ENCODE results near the gene ALDOC. TPM values are rescaled to one million over a fixed set of nuclear protein-coding genes. Genes with fewer than 3 reads are reported as not detected.

ALDOC gene
- total RNA-seq, 1 donor from 2014 or later: 73.4 TPM

DNA sequence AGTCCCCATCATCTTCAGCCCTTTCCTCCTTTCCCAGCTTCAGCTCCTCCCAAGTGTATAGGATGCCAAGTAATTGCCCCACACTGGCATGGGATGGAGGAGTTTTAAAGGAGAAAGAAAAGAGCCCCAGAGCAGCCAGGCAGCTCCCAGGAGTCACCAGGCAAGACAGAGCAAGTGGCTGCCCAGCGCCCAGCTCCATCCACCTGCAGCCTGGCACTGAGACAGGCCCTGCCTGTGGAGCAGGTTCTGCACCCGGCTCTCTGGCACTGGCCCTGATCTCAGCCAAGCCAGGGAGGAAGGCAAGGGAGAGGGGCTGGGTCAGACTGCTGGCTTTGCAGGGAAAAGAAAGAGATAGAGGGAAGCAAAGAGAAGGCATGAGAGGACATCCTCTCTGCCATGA, 48.8 kb downstream of the ALDOC start:
- Mint-ChIP-seq H3K4me1 (no peaks in the 10 kb centered on the region), H3K36me3 (ENCODE audit: low read depth) (no peaks in the 10 kb centered on the region), H3K4me3 (no peak overlapping the region), H3K27ac (no peak overlapping the region), H3K27me3 (no peaks in the 10 kb centered on the region), H3K9me3 (no peaks in the 10 kb centered on the region)
- intact Hi-C loops (cut with micrococcal nuclease): no loop called here
- POLR2A ChIA-PET: no interaction called here
- ATAC-seq (ENCODE audit: low read depth) (no peak), DNase-seq (no peak)
- no peak for TF ChIP-seq CTCF (IDR thresholded peaks at IDR 0.05)
- CTCF ChIA-PET: no interaction called here

- CTCF ChIA-PET: no interaction called here
- no peak for DNase-seq
- Mint-ChIP-seq H3K27ac (no peak overlapping the region), H3K9me3 (no peaks in the 10 kb centered on the region), H3K4me1 (no peaks in the 10 kb centered on the region), H3K27me3 (no peaks in the 10 kb centered on the region), H3K36me3 (ENCODE audit: low read depth) (no peaks in the 10 kb centered on the region), H3K4me3 (no peak overlapping the region)
- intact Hi-C loops (cut with micrococcal nuclease): no loop called here
- no peak for ATAC-seq (ENCODE audit: low read depth)
- no peak for TF ChIP-seq CTCF (IDR thresholded peaks at IDR 0.05)
- POLR2A ChIA-PET: no interaction called here
These were observed 49.5 kb downstream of the ALDOC start for GRCh38 chr17:28527181-28527681.

DNA sequence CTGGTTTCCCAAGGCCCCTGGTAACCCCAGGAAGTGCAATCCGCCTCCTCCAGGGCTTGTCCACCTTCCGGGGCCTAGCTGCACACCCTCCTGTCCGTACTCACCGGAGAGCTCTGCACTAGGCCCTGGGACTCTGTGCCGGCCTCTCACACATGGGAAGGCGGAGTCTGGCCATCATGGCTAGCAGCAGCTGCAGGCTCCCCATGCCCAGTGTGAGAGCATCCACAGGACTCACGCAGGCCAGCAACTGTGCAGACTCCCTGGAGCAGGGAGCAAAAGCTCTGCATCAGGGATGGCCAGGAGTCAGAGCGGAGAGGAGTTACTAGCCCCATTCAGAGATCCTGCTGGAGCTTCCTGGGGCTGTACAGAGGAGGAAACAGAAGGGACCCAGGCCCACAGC, 50.3 kb downstream of the ALDOC start:
- no peak for ATAC-seq (ENCODE audit: low read depth)
- H3K27me3 Mint-ChIP-seq: no peaks in the 10 kb centered on the region
- no peaks in the 10 kb centered on the region for H3K9me3 Mint-ChIP-seq
- no peak overlapping the region for H3K27ac Mint-ChIP-seq
- no peak for DNase-seq
- no peak for TF ChIP-seq CTCF (IDR thresholded peaks at IDR 0.05)
- no peaks in the 10 kb centered on the region for H3K36me3 Mint-ChIP-seq (ENCODE audit: low read depth)
- no peaks in the 10 kb centered on the region for H3K4me1 Mint-ChIP-seq
- POLR2A ChIA-PET: no interaction called here
- no peak overlapping the region for H3K4me3 Mint-ChIP-seq
- CTCF ChIA-PET: no interaction called here
- intact Hi-C loops (cut with micrococcal nuclease): no loop called here

GRCh38 chr17:28524476-28525424, 51.9 kb downstream of the ALDOC start:
- H3K36me3 Mint-ChIP-seq (ENCODE audit: low read depth): no peaks in the 10 kb centered on the region
- DNase-seq (no peak), ATAC-seq (ENCODE audit: low read depth) (no peak)
- no peaks in the 10 kb centered on the region for H3K4me1 Mint-ChIP-seq
- H3K9me3 Mint-ChIP-seq: no peaks in the 10 kb centered on the region
- TF ChIP-seq CTCF (IDR thresholded peaks at IDR 0.05): no peak
- no peaks in the 10 kb centered on the region for H3K27me3 Mint-ChIP-seq
- no peak overlapping the region for H3K27ac Mint-ChIP-seq
- ChIA-PET POLR2A (no interaction called here), CTCF (no interaction called here)
- intact Hi-C loops (cut with micrococcal nuclease): no loop called here
- H3K4me3 Mint-ChIP-seq: no peak overlapping the region

- Mint-ChIP-seq H3K27me3 (no peaks in the 10 kb centered on the region), H3K4me3 (no peak overlapping the region)
These were observed 52.8 kb downstream of the ALDOC start for GRCh38 chr17:28523876-28524275.

More at GRCh38 chr17:28523876-28524275, 52.8 kb downstream of the ALDOC start:
- no peak for TF ChIP-seq CTCF (IDR thresholded peaks at IDR 0.05)
- intact Hi-C loops (cut with micrococcal nuclease): no loop called here
- Mint-ChIP-seq H3K4me1 (peaks cover 2% of the 10 kb centered on the region), H3K36me3 (ENCODE audit: low read depth) (no peaks in the 10 kb centered on the region), H3K27ac (no peak overlapping the region), H3K9me3 (no peaks in the 10 kb centered on the region)
- DNase-seq (no peak), ATAC-seq (ENCODE audit: low read depth) (no peak)
- ChIA-PET CTCF (no interaction called here), POLR2A (no interaction called here)

All from activated B cell treated with CpG ODN at 0.5 μM for 24 hours (primary cell).